Neural progenitor cell (in vitro differentiated cells): ENCODE results near the gene ARF6. TPM values are rescaled to one million over a fixed set of nuclear protein-coding genes. Genes with fewer than 3 reads are reported as not detected.

Source experiments
- DNase-seq: peaks from one replicate; pipeline ENCODE4 v3.0.0-alpha.2; 2016; ENCODE audit warnings: low spot score
- H2AFZ ChIP-seq: fragments of 200-600 bp; sonication (generic); replicated peaks from 2 replicates; pipeline ENCODE4 v1.6.1; 2016; ENCODE audit warnings: antibody characterized with exemption
- H3F3A ChIP-seq: fragments of 200-600 bp; sonication (generic); 2 replicates; pipeline ENCODE4 v1.6.1; 2016; ENCODE audit warnings: antibody characterized with exemption, low read depth
- H3K27ac ChIP-seq: fragments of 200-600 bp; sonication (generic); 2 replicates; pipeline ENCODE4 v1.5.1; 2016; ENCODE audit warnings: mild to moderate bottlenecking
- H3K27me3 ChIP-seq: fragments of 200-600 bp; sonication (generic); 2 replicates; pipeline ENCODE4 v1.6.1; 2016; ENCODE audit warnings: mild to moderate bottlenecking, moderate library complexity
- H3K36me3 ChIP-seq: fragments of 200-600 bp; sonication (generic); 2 replicates; pipeline ENCODE4 v1.5.1; 2016
- H3K4me1 ChIP-seq: fragments of 200-600 bp; sonication (generic); 2 replicates; pipeline ENCODE4 v1.6.1; 2016; ENCODE audit warnings: mixed run types
- H3K4me2 ChIP-seq: fragments of 200-600 bp; sonication (generic); 2 replicates; pipeline ENCODE4 v1.6.1; 2016
- H3K4me3 ChIP-seq: fragments of 200-600 bp; sonication (generic); 2 replicates; pipeline ENCODE4 v1.5.1; 2016
- H3K79me2 ChIP-seq: fragments of 200-600 bp; sonication (generic); 2 replicates; pipeline ENCODE4 v1.6.1; 2016; ENCODE audit warnings: low read depth
- H3K9ac ChIP-seq: fragments of 200-600 bp; sonication (generic); 2 replicates; pipeline ENCODE4 v1.6.1; 2016
- H3K9me3 ChIP-seq: fragments of 200-600 bp; sonication (generic); 2 replicates; pipeline ENCODE4 v1.5.1; 2016; ENCODE audit warnings: low read depth
- H4K20me1 ChIP-seq: fragments of 200-600 bp; sonication (generic); 2 replicates; pipeline ENCODE4 v1.6.1; 2016; ENCODE audit warnings: low read depth
- H3K27ac Mint-ChIP-seq: 3 replicates; pipeline ENCODE4 v1.8.0; 2021; ENCODE audit warnings: mixed read lengths
- H3K27me3 Mint-ChIP-seq: 2 replicates; pipeline ENCODE4 v1.8.0; 2022; ENCODE audit warnings: low read depth, mild to moderate bottlenecking, inconsistent platforms, moderate library complexity, mixed read lengths; ENCODE audit not compliant: insufficient read depth
- H3K36me3 Mint-ChIP-seq: 3 replicates; pipeline ENCODE4 v1.8.0; 2021; ENCODE audit warnings: mixed read lengths
- H3K4me1 Mint-ChIP-seq: 3 replicates; pipeline ENCODE4 v1.8.0; 2021; ENCODE audit warnings: mixed read lengths
- H3K4me3 Mint-ChIP-seq: 3 replicates; pipeline ENCODE4 v1.8.0; 2021; ENCODE audit warnings: mild to moderate bottlenecking, moderate library complexity, mixed read lengths
- H3K9me3 Mint-ChIP-seq: 3 replicates; pipeline ENCODE4 v1.8.0; 2020; ENCODE audit warnings: mixed read lengths
- CTCF ChIP-seq: fragments of 200-600 bp; sonication (generic); IDR thresholded peaks from 2 replicates; pipeline ENCODE4 v1.5.1; 2017; ENCODE audit warnings: antibody characterized with exemption, mild to moderate bottlenecking
- EZH2 ChIP-seq: fragments of 200-600 bp; sonication (generic); IDR thresholded peaks from 2 replicates; pipeline ENCODE4 v1.6.1; 2017; ENCODE audit warnings: antibody characterized with exemption, mild to moderate bottlenecking, moderate library complexity
- EZH2phosphoT487 ChIP-seq: fragments of 200-600 bp; sonication (generic); IDR thresholded peaks from 2 replicates; pipeline ENCODE4 v1.6.1; 2017; ENCODE audit warnings: antibody characterized with exemption
- small RNA-seq: library from RNA; depleted of rRNA; stranded (forward); fragments of <200 nt; gene quantifications from one replicate; pipeline ENCODE3, GENCODE V24; 2015
- total RNA-seq: library from RNA; depleted of rRNA; stranded (reverse); fragments of >200 nt; gene quantifications from 2 replicates; pipeline ENCODE4 v1.2.3, GENCODE V29; 2015; ENCODE audit warnings: low replicate concordance

Gene ARF6
- total RNA-seq, 1 donor from 2014 or later: 48.7 TPM

DNA sequence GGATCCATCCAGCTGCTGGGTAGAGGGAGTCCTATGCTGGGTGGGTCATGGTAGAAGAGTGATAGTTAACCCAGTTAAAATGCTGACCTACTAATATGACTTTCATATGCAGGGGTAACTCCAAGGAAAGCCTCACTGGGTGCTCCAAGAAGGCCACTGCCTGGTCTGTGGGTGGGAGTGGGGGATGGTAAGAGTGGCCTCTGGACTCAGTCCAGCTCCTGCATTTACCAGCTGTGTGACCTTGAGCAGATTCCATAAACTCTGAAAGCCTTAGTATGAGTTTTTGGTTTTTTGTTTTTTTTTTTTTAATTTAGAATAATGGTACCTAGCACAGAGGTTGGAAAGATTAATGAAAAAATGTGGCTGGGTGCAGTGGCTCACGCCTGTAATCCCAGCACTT, 51.6 kb downstream of the ARF6 start:
- H3K4me3 ChIP-seq: no peak overlapping the region

GRCh38 chr14:49945448-49946319, 52.8 kb downstream of the ARF6 start:
- H2AFZ ChIP-seq: no peak overlapping the region
- Mint-ChIP-seq H3K36me3 (no peaks in the 10 kb centered on the region), H3K4me3 (no peak overlapping the region), H3K27ac (no peak overlapping the region), H3K27me3 (no peaks in the 10 kb centered on the region), H3K9me3 (no peaks in the 10 kb centered on the region), H3K4me1 (peaks cover 14% of the 10 kb centered on the region)
- no peak for DNase-seq
- H3K9me3 ChIP-seq: no peaks in the 10 kb centered on the region
- no peaks in the 10 kb centered on the region for H3F3A ChIP-seq
- H3K27ac ChIP-seq: no peak overlapping the region
- no peaks in the 10 kb centered on the region for H3K27me3 ChIP-seq
- no peaks in the 10 kb centered on the region for H4K20me1 ChIP-seq
- no peaks in the 10 kb centered on the region for H3K79me2 ChIP-seq
- H3K9ac ChIP-seq: no peak overlapping the region
- no peak overlapping the region for H3K4me3 ChIP-seq
- TF ChIP-seq CTCF (no peak), EZH2phosphoT487 (no peak), EZH2 (no peak)
- no peak overlapping the region for H3K4me2 ChIP-seq
- no peaks in the 10 kb centered on the region for H3K4me1 ChIP-seq
- no peaks in the 10 kb centered on the region for H3K36me3 ChIP-seq

More for the DNA sequence above, 51.6 kb downstream of the ARF6 start:
- H3K27me3 Mint-ChIP-seq: peaks cover under 1% of the 10 kb centered on the region
- H3K36me3 Mint-ChIP-seq: no peaks in the 10 kb centered on the region
- H3K4me3 Mint-ChIP-seq: no peak overlapping the region
- no peak for DNase-seq
- Histone ChIP-seq H3K4me2 (no peak overlapping the region), H2AFZ (no peak overlapping the region), H3K9me3 (no peaks in the 10 kb centered on the region), H3K27me3 (no peaks in the 10 kb centered on the region), H3K9ac (no peak overlapping the region), H3K4me1 (no peaks in the 10 kb centered on the region), H3K27ac (no peak overlapping the region), H4K20me1 (no peaks in the 10 kb centered on the region), H3F3A (no peaks in the 10 kb centered on the region), H3K79me2 (no peaks in the 10 kb centered on the region), H3K36me3 (no peaks in the 10 kb centered on the region)
- H3K9me3 Mint-ChIP-seq: no peaks in the 10 kb centered on the region
- TF ChIP-seq EZH2phosphoT487: no peak
- no peak for TF ChIP-seq EZH2
- no peak for TF ChIP-seq CTCF
- H3K4me1 Mint-ChIP-seq: peaks cover 21% of the 10 kb centered on the region
- no peak overlapping the region for H3K27ac Mint-ChIP-seq

Small RNA genes within 50 kb of the gene (small RNA-seq; reads per million reads assigned to genes)
- not detected for gene RF00017
- 111 reads per million, percentile 98 among the genes with 10 or more reads in this experiment for gene RN7SL2
- 9.6 reads per million, percentile 95 among the genes with 10 or more reads in this experiment for gene RN7SL3
- not detected for gene RNU6-189P

Other genes with a start within 250 kb of the ARF6 start
- 55.2 and 66.9 TPM in 2 replicates for gene POLE2, start 204.9 kb upstream of the ARF6 start, total RNA-seq
- 0.99 and 1.4 TPM in 2 replicates for gene KLHDC1, start 200.0 kb upstream of the ARF6 start, total RNA-seq
- 68.2 and 73.9 TPM in 2 replicates for gene KLHDC2, start 124.9 kb upstream of the ARF6 start, total RNA-seq
- 60.5 and 83.0 TPM in 2 replicates for gene NEMF, start 40.3 kb upstream of the ARF6 start, total RNA-seq
- gene VCPKMT, start 223.5 kb downstream of the ARF6 start, total RNA-seq: 15.6 and 23.5 TPM in 2 replicates